Measurements from ENCODE around the gene BHMT.
"Not testable (repeated sequence)": the region's sequence is repeated elsewhere in the genome, so short reads cannot be mapped to it uniquely, and the experiment has no call there.

BHMT gene

DNA sequence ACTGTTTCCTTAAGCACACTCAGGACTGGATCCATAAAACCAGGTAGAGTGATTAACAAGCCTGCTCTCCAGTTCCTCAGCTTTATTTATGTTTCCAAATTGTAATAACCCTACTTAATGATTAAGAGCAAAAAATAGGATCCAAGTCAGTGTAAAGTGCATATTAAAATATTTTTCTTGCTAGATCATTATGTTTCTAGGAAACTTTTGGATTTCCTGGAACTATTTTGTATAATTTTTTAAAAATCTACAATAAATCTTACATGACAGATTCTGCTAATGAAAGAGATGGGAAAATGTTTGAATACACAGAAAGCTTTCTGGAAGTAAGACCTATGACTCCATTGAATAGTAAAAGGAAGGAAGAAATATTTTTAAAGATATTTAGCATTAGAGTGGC, 35.5 kb downstream of the BHMT start:
- H3K27ac ChIP-seq, result no peak overlapping the region
- TF ChIP-seq CTCF (conservative IDR thresholded peaks at IDR 0.05), result no peak
- TF ChIP-seq ZFX (IDR thresholded peaks at IDR 0.05), result no peak

DNA sequence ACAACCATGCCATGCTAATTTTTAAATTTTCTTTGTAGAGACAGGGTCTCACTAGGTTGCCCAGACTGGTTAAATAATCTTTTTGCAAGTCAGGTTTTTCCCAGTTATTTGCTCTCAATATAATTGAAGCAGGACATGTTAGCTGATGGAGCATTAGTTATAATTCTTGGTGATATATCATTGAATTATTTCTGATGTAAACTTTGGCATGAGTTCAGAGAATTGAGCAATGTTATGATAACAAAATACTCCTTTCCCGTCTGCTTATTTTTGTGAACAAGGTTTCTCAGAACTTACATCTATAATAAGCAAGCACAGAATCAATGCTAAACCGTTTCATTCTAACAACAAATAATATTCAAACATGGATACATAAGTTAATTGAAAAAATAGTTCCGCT, 37.8 kb downstream of the BHMT start:
- H3K27ac ChIP-seq, result no peak overlapping the region
- TF ChIP-seq ZFX (IDR thresholded peaks at IDR 0.05) (no peak), CTCF (conservative IDR thresholded peaks at IDR 0.05) (no peak)

GRCh38 chr5:79151942-79152671, 40.5 kb downstream of the BHMT start:
- no peak for TF ChIP-seq CTCF (conservative IDR thresholded peaks at IDR 0.05)
- no peak for TF ChIP-seq ZFX (IDR thresholded peaks at IDR 0.05)

DNA sequence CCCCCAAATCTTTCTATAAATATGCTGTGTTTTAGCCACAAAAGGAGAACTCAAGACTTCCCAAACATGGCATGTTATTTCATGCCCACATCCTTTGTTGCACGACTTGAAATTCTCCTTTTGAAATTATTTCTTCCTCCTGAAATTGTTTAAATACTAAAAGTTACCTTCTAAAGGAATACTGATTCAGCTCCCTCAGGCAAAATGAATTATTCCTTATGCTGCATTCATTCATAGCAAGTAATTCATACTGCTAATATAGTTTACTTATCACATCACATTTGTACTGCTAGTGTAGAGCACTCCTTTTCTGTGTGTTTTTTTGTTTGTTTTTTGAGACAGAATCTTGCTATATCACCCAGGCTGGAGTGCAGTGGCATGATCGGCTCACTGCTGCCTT, 45.7 kb downstream of the BHMT start:
- H3K27ac ChIP-seq, result no peak overlapping the region
- TF ChIP-seq ZFX (IDR thresholded peaks at IDR 0.05) (no peak), CTCF (conservative IDR thresholded peaks at IDR 0.05) (no peak)

More at GRCh38 chr5:79151942-79152671, 40.5 kb downstream of the BHMT start:
- no peak overlapping the region for H3K27ac ChIP-seq

DNA sequence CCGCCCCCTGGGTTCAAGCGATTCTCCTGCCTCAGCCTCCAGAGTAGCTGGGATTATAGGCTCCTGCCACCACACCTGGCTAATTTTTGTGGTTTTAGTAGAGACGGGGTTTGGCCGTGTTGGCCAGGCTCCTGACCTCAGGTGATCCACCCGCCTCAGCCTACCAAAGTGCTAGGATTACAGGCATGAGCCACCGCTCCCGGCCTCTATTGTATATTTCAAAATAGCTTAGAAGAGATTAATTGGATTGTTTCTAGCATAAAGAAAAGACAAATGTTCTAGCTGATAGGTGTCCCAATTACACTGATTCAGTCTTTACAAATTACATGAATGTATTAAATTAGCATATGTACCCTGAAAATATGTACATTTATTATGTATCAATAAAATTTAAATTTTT, 50.0 kb downstream of the BHMT start:
- H3K27ac ChIP-seq, result not testable (repeated sequence)

DNA sequence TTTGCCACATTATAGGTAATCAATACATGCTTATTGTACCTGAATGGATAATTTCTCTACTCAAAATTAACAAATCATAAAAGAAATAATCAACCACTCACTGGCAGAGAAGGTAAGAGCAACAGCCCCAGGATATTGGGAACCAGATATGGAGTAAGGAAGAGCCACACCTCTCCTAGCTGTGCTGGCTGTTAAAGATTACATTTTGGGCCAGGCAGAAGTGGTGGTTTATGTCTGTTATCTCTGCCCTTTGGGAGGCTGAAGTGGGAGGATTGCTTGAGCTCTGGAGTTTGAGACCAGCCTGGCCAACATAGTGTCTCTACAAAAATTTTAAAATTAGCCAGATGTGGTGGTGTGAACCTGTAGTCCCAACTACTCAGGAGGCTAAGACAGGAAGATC, 56.4 kb downstream of the BHMT start:
- H3K27ac ChIP-seq, result no peak overlapping the region
- no peak for TF ChIP-seq CTCF (conservative IDR thresholded peaks at IDR 0.05)
- no peak for TF ChIP-seq ZFX (IDR thresholded peaks at IDR 0.05)

GRCh38 chr5:79170661-79171060, 59.1 kb downstream of the BHMT start:
- no peak overlapping the region for H3K27ac ChIP-seq
- no peak for TF ChIP-seq CTCF (conservative IDR thresholded peaks at IDR 0.05)
- no peak for TF ChIP-seq ZFX (IDR thresholded peaks at IDR 0.05)

DNA sequence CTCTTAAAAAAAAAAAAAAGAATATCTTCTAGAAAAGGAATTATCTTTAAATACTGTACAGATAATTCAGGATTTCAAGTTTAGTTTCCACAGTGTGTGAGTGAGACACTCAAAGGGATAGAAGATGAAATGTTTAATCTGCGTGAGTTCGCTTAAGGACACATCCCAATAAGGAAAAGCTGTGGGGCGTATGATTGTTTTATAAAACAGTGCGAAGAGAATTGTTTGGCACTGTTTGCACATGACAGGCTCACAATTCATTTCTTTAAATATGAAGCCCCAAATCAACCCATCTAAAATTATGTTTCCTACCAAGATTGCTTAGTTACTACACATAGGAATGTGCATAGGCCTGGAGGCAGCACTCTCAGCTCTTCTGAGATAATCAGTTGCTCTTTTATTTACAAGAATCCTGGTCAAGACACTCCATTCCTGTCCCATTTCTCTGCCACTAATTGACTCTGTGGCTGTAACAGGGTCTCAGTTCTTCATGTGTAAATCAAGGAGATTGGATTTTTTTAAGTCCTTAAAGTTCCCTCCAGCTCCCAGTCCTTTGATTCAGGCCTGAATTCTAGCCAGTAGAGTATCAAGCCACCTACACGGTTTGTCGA, 60.1 kb downstream of the BHMT start:
- H3K27ac ChIP-seq, result peak overlapping the region; percentile 18; the same call in 1 of the 2 replicates
- no peak for TF ChIP-seq CTCF (conservative IDR thresholded peaks at IDR 0.05)

Data from C4-2B (cell line).